Measurements from ENCODE around the gene RGS10.

Gene RGS10

GRCh38 chr10:119461923-119462322 is 80.6 kb downstream of the RGS10 start:
- no peak for TF ChIP-seq CTCF (IDR thresholded peaks at IDR 0.05; ENCODE audit: low read length, missing control alignments)
- DNase-seq (ENCODE audit: low read depth), result no peak
- H3K4me3 ChIP-seq (replicated peaks; ENCODE audit: low read depth, low read length), result no peak overlapping the region

- DNase-seq (ENCODE audit: low read depth), result no peak
- TF ChIP-seq CTCF (IDR thresholded peaks at IDR 0.05; ENCODE audit: low read length, missing control alignments), result no peak
- no peak overlapping the region for H3K4me3 ChIP-seq (replicated peaks; ENCODE audit: low read depth, low read length)
Measured at GRCh38 chr10:119461380-119461779, 81.1 kb downstream of the RGS10 start.

- H3K4me3 ChIP-seq (replicated peaks; ENCODE audit: low read depth, low read length), result no peak overlapping the region
- no peak for DNase-seq (ENCODE audit: low read depth)
- TF ChIP-seq CTCF (IDR thresholded peaks at IDR 0.05; ENCODE audit: low read length, missing control alignments), result no peak
Measured at GRCh38 chr10:119460369-119461195, 81.9 kb downstream of the RGS10 start.

GRCh38 chr10:119459681-119460340 is 82.7 kb downstream of the RGS10 start:
- H3K4me3 ChIP-seq (replicated peaks; ENCODE audit: low read depth, low read length), result no peak overlapping the region
- TF ChIP-seq CTCF (IDR thresholded peaks at IDR 0.05; ENCODE audit: low read length, missing control alignments), result no peak
- DNase-seq (ENCODE audit: low read depth), result no peak

GRCh38 chr10:119457966-119458766 is 84.4 kb downstream of the RGS10 start:
- no peak for TF ChIP-seq CTCF (IDR thresholded peaks at IDR 0.05; ENCODE audit: low read length, missing control alignments)
- no peak overlapping the region for H3K4me3 ChIP-seq (replicated peaks; ENCODE audit: low read depth, low read length)
- DNase-seq (ENCODE audit: low read depth), result no peak

- no peak for DNase-seq (ENCODE audit: low read depth)
- no peak for TF ChIP-seq CTCF (IDR thresholded peaks at IDR 0.05; ENCODE audit: low read length, missing control alignments)
- no peak overlapping the region for H3K4me3 ChIP-seq (replicated peaks; ENCODE audit: low read depth, low read length)
Measured at GRCh38 chr10:119456435-119456810, 86.1 kb downstream of the RGS10 start.

Measured in fibroblast of pulmonary artery (primary cell).